BE2C (cell line): Measurements from ENCODE around the gene DPH3.

ENCODE experiments used
- DNase-seq: peaks from one replicate; pipeline ENCODE4 v3.0.0-alpha.2; 2020
- H3K27me3 ChIP-seq: fragments of 250-450 bp; sonication (Bioruptor Pico); 2 replicates; pipeline ENCODE4 v1.5.1; 2020; ENCODE audit warnings: mild to moderate bottlenecking
- H3K36me3 ChIP-seq: fragments of 250-450 bp; sonication (Bioruptor Pico); 2 replicates; pipeline ENCODE4 v1.5.1; 2020; ENCODE audit warnings: mild to moderate bottlenecking
- H3K4me1 ChIP-seq: fragments of 250-450 bp; sonication (Bioruptor Pico); 2 replicates; pipeline ENCODE4 v1.5.1; 2020
- H3K4me3 ChIP-seq: 2 replicates; pipeline ENCODE4 v1.5.1; 2011; ENCODE audit warnings: low read depth, low read length
- H3K9me3 ChIP-seq: fragments of 250-450 bp; sonication (Bioruptor Pico); 2 replicates; pipeline ENCODE4 v1.5.1; 2020
- CTCF ChIP-seq: IDR thresholded peaks from 2 replicates; pipeline ENCODE4 v1.5.1; 2012; ENCODE audit warnings: mild to moderate bottlenecking, low read depth, low read length

The DPH3 gene

DNA sequence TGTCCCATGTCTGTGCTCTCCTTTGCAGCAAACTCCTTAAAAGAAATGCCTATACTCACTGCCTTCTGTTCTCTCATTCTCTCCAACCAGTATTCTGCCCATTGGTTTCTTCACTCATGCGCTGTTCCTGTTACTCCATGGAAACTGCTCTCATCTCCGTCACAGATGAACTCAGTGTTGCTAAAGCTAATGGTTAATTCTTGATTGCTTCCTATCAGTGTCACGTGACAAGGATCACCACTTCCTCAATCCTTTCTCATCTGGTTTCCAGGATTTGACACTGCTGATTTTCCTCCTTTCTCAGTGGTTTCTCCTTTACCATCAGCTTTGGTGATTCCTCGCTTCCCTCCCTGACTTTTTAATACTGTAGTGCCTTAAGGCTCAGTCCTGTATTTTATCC is 2.6 kb downstream of the DPH3 start:
- Histone ChIP-seq H3K4me1 (no peaks in the 10 kb centered on the region), H3K27me3 (no peaks in the 10 kb centered on the region), H3K9me3 (no peaks in the 10 kb centered on the region), H3K36me3 (no peaks in the 10 kb centered on the region), H3K4me3 (no peak overlapping the region)
- DNase-seq, result no peak
- no peak for TF ChIP-seq CTCF

GRCh38 chr3:16260046-16260445 is 4.7 kb downstream of the DPH3 start:
- Histone ChIP-seq H3K36me3 (no peaks in the 10 kb centered on the region), H3K4me1 (no peaks in the 10 kb centered on the region), H3K9me3 (no peaks in the 10 kb centered on the region), H3K4me3 (no peak overlapping the region), H3K27me3 (no peaks in the 10 kb centered on the region)
- DNase-seq, result no peak
- TF ChIP-seq CTCF, result no peak

GRCh38 chr3:16258866-16259265 is 5.9 kb downstream of the DPH3 start:
- no peaks in the 10 kb centered on the region for H3K4me1 ChIP-seq
- H3K4me3 ChIP-seq, result no peak overlapping the region
- H3K36me3 ChIP-seq, result no peaks in the 10 kb centered on the region
- no peak for DNase-seq
- no peaks in the 10 kb centered on the region for H3K9me3 ChIP-seq
- no peak for TF ChIP-seq CTCF
- no peaks in the 10 kb centered on the region for H3K27me3 ChIP-seq

DNA sequence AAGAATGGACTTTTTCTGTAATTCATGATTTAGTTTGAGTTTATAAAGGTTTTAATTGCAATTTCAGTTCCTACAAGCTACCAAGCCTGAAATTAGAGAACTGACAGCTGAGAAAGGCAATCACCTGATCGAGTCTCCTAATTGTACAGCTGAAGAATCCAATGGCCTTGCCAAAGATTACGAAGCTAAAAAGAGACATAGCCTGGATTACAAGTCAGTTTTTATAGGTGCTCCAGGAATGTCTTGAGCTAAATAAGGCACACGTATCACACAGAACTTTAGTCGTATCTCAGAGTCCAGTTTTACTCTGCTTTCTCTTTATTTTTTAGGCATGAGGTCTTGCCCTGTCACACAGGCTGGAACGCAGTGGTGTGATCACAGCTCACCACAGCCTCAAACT is 6.6 kb downstream of the DPH3 start:
- H3K36me3 ChIP-seq, result no peaks in the 10 kb centered on the region
- no peak for TF ChIP-seq CTCF

GRCh38 chr3:16257309-16257708 is 7.4 kb downstream of the DPH3 start:
- Histone ChIP-seq H3K27me3 (no peaks in the 10 kb centered on the region), H3K9me3 (no peaks in the 10 kb centered on the region), H3K36me3 (no peaks in the 10 kb centered on the region), H3K4me3 (no peak overlapping the region), H3K4me1 (no peaks in the 10 kb centered on the region)
- TF ChIP-seq CTCF, result no peak
- no peak for DNase-seq

More for the DNA sequence above, 6.6 kb downstream of the DPH3 start:
- H3K27me3 ChIP-seq, result no peaks in the 10 kb centered on the region
- no peak overlapping the region for H3K4me3 ChIP-seq
- no peak for DNase-seq
- H3K9me3 ChIP-seq, result no peaks in the 10 kb centered on the region
- no peaks in the 10 kb centered on the region for H3K4me1 ChIP-seq

GRCh38 chr3:16255726-16256125 is 9.0 kb downstream of the DPH3 start:
- Histone ChIP-seq H3K27me3 (no peaks in the 10 kb centered on the region), H3K36me3 (no peaks in the 10 kb centered on the region), H3K4me3 (no peak overlapping the region), H3K4me1 (no peaks in the 10 kb centered on the region), H3K9me3 (no peaks in the 10 kb centered on the region)
- DNase-seq, result no peak
- TF ChIP-seq CTCF, result no peak
